CD8-positive, alpha-beta memory T cell (primary cell): ENCODE results near the gene SF3B3. TPM values are rescaled to one million over a fixed set of nuclear protein-coding genes. Genes with fewer than 3 reads are reported as not detected.

ENCODE experiments used
- CTCF ChIA-PET: fragments of 350-600 bp; sonication (Branson Sonifier 250); formaldehyde crosslinking; loops from one replicate; lab custom pipeline; 2021; ENCODE audit warnings: antibody characterized with exemption; lab: Charles Lee
- POLR2A ChIA-PET: fragments of 350-600 bp; sonication (Branson Sonifier 250); formaldehyde crosslinking; loops from one replicate; lab custom pipeline; 2021; ENCODE audit warnings: antibody characterized with exemption; lab: Charles Lee
- DNase-seq, 5 donors: peaks; one replicate each; pipeline versions ENCODE4 v3.0.0 to v3.0.0-alpha.2; 2020 to 2022; ENCODE audit warnings: mixed read lengths in 1 of 5
- H3K27ac ChIP-seq: one replicate; pipeline ENCODE4 v1.7.0; 2013; ENCODE audit warnings: low read depth, mild to moderate bottlenecking, low read length, moderate library complexity
- H3K27me3 ChIP-seq: 2 replicates; pipeline ENCODE4 v1.7.0; 2013; ENCODE audit warnings: low read length, mild to moderate bottlenecking; ENCODE audit not compliant: insufficient read depth, poor library complexity, severe bottlenecking
- H3K36me3 ChIP-seq: 2 replicates; pipeline ENCODE4 v1.7.0; 2013; ENCODE audit warnings: mild to moderate bottlenecking, low read length, moderate library complexity; ENCODE audit not compliant: insufficient read depth
- H3K4me1 ChIP-seq: 2 replicates; pipeline ENCODE4 v1.7.0; 2013; ENCODE audit warnings: mild to moderate bottlenecking, low read length, moderate library complexity; ENCODE audit not compliant: insufficient read depth
- H3K4me3 ChIP-seq: 2 replicates; pipeline ENCODE4 v1.7.0; 2013; ENCODE audit warnings: mild to moderate bottlenecking, low read length
- H3K9me3 ChIP-seq: 2 replicates; pipeline ENCODE4 v1.7.0; 2013; ENCODE audit warnings: mild to moderate bottlenecking, low read length
- H3K27ac Mint-ChIP-seq, 8 donors: one replicate each; pipeline ENCODE4 v1.8.0; 2020 to 2021; ENCODE audit warnings: mixed read lengths in 8 of 8, mild to moderate bottlenecking in 6 of 8, inconsistent platforms in 3 of 8, moderate library complexity in 3 of 8
- H3K27me3 Mint-ChIP-seq, 2 donors: one replicate each; pipeline ENCODE4 v1.8.0; 2020 to 2021; ENCODE audit warnings: mixed read lengths in 2 of 2, mild to moderate bottlenecking in 1 of 2, moderate library complexity in 1 of 2
- H3K36me3 Mint-ChIP-seq, 3 donors: one replicate each; pipeline ENCODE4 v1.8.0; 2020 to 2021; ENCODE audit warnings: mixed read lengths in 3 of 3, inconsistent platforms in 1 of 3, mild to moderate bottlenecking in 1 of 3
- H3K4me1 Mint-ChIP-seq, 3 donors: one replicate each; pipeline ENCODE4 v1.8.0; 2020 to 2021; ENCODE audit warnings: mixed read lengths in 3 of 3, inconsistent platforms in 1 of 3, mild to moderate bottlenecking in 1 of 3
- H3K4me3 Mint-ChIP-seq, 7 donors: one replicate each; pipeline ENCODE4 v1.8.0; 2020 to 2021; ENCODE audit warnings: mixed read lengths in 7 of 7, mild to moderate bottlenecking in 6 of 7, moderate library complexity in 4 of 7, inconsistent platforms in 2 of 7
- H3K9me3 Mint-ChIP-seq, 5 donors: one replicate each; pipeline ENCODE4 v1.8.0; 2020 to 2022; ENCODE audit warnings: mixed read lengths in 5 of 5, mild to moderate bottlenecking in 3 of 5, moderate library complexity in 2 of 5, inconsistent platforms in 1 of 5
- polyA plus RNA-seq: library from polyadenylated mRNA; unstranded; fragments of 300-500 nt; fragmentation: Illumina TruSeq; gene quantifications from one replicate; pipeline ENCODE4 v1.2.3, GENCODE V29; 2021
- total RNA-seq, 2 experiments: library from RNA; stranded (reverse); gene quantifications; one replicate each; pipeline ENCODE4 v1.2.3, GENCODE V29; 2021

The SF3B3 gene
- total and polyA plus RNA-seq, 3 experiments from 2014 or later, result 134 to 642 (median 605) TPM

GRCh38 chr16:70597135-70597835 is 73.7 kb downstream of the SF3B3 start:
- CTCF ChIA-PET, result no interaction called here
- H3K27me3 Mint-ChIP-seq, result peaks cover 2 to 4% of the 10 kb centered on the region in 2 donors
- H3K4me1 ChIP-seq, result no peaks in the 10 kb centered on the region
- H3K27ac ChIP-seq, result no peak overlapping the region
- H3K4me1 Mint-ChIP-seq, result no peaks in the 10 kb centered on the region
- POLR2A ChIA-PET, result interaction anchor here (0.6 kb wide), 1 partner anchor 1994 kb away, joined by 4 read pairs; no protein-coding TSS in a partner anchor
- H3K4me3 ChIP-seq, result no peak overlapping the region
- DNase-seq, result no peak
- no peak overlapping the region for H3K4me3 Mint-ChIP-seq
- no peaks in the 10 kb centered on the region for H3K36me3 Mint-ChIP-seq
- no peaks in the 10 kb centered on the region for H3K27me3 ChIP-seq
- H3K36me3 ChIP-seq, result no peaks in the 10 kb centered on the region
- H3K9me3 ChIP-seq, result no peaks in the 10 kb centered on the region
- peak overlapping the region in 1 of 8 donors; percentile 27 for H3K27ac Mint-ChIP-seq
- no peaks in the 10 kb centered on the region for H3K9me3 Mint-ChIP-seq

- Histone ChIP-seq H3K4me1 (no peaks in the 10 kb centered on the region), H3K27ac (no peak overlapping the region), H3K27me3 (no peaks in the 10 kb centered on the region), H3K4me3 (no peak overlapping the region), H3K9me3 (no peaks in the 10 kb centered on the region), H3K36me3 (no peaks in the 10 kb centered on the region)
- ChIA-PET POLR2A (no interaction called here), CTCF (no interaction called here)
- Mint-ChIP-seq H3K27me3 (peaks cover 2 to 4% of the 10 kb centered on the region in 2 donors), H3K4me3 (no peak overlapping the region), H3K36me3 (no peaks in the 10 kb centered on the region), H3K4me1 (no peaks in the 10 kb centered on the region), H3K27ac (no peak overlapping the region), H3K9me3 (no peaks in the 10 kb centered on the region)
- DNase-seq, result no peak
Measured at GRCh38 chr16:70598937-70599503, 75.4 kb downstream of the SF3B3 start.

- Mint-ChIP-seq H3K27me3 (peaks cover 2 to 4% of the 10 kb centered on the region in 2 donors), H3K36me3 (no peaks in the 10 kb centered on the region), H3K27ac (no peak overlapping the region), H3K9me3 (no peaks in the 10 kb centered on the region), H3K4me1 (no peaks in the 10 kb centered on the region), H3K4me3 (no peak overlapping the region)
- Histone ChIP-seq H3K4me1 (no peaks in the 10 kb centered on the region), H3K27ac (no peak overlapping the region), H3K4me3 (no peak overlapping the region), H3K36me3 (no peaks in the 10 kb centered on the region), H3K9me3 (no peaks in the 10 kb centered on the region), H3K27me3 (no peaks in the 10 kb centered on the region)
- no peak for DNase-seq
- CTCF ChIA-PET, result no interaction called here
- POLR2A ChIA-PET, result no interaction called here
Measured at GRCh38 chr16:70600730-70601129, 77.1 kb downstream of the SF3B3 start.

DNA sequence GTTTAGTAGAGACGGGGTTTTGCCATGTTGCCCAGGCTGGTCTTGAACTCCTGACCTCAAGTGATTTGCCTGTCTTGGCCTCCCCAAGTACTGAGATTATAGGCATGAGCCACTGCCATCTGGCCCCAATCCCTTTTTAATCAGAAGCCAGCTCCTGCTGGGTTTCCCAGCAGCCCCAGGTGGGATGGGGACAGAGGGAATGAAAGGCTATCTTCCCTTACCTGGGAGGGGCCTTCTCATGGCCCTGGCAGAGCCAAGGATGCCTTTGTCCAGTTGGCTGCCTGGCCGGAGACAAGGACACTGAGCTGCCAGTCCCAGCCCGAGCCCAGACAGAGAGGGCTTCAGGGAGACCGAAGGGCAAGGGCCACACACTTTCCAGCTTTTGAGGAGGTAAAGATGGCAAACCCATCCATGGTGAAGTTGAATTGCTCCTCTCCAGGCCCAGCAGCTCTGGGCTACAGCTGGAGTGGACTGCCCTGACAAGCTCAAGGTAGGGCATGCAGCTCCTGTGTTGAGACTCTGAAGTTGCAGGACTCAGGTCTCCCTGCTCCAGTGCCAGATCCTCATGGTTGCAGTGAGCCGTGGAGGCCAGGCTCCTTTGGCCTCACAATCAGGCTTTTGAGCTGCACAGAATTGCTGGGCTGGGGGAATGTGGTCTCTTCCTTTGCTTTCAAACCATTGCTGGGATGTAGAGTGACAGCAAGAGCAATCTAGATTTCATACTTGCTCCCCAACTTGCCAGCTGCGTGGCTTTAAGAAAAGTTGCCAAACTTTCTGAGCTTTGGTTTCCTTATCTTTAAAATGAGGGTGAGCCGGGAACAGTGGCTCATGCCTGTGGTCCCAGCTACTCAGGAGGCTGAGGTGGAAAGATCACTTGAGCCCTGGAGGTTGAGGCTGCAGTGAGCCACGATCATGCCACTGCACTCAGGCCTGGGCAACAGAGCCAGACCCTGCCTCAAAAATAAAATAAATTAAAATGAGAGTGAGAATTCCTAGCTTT is 78.3 kb downstream of the SF3B3 start:
- no peak overlapping the region for H3K4me3 ChIP-seq
- ChIA-PET POLR2A (interaction anchor here (0.6 kb wide), 1 partner anchor 50 kb away, joined by 3 read pairs; no protein-coding TSS in a partner anchor), CTCF (no interaction called here)
- H3K36me3 Mint-ChIP-seq, result no peaks in the 10 kb centered on the region
- H3K9me3 Mint-ChIP-seq, result no peaks in the 10 kb centered on the region
- H3K4me3 Mint-ChIP-seq, result no peak overlapping the region
- no peaks in the 10 kb centered on the region for H3K9me3 ChIP-seq
- peaks cover 2 to 4% of the 10 kb centered on the region in 2 donors for H3K27me3 Mint-ChIP-seq
- no peaks in the 10 kb centered on the region for H3K36me3 ChIP-seq
- H3K27me3 ChIP-seq, result no peaks in the 10 kb centered on the region
- no peaks in the 10 kb centered on the region for H3K4me1 ChIP-seq
- no peaks in the 10 kb centered on the region for H3K4me1 Mint-ChIP-seq
- H3K27ac Mint-ChIP-seq, result no peak overlapping the region
- H3K27ac ChIP-seq, result no peak overlapping the region
- no peak for DNase-seq

- no peaks in the 10 kb centered on the region for H3K36me3 ChIP-seq
- no peaks in the 10 kb centered on the region for H3K9me3 Mint-ChIP-seq
- no peaks in the 10 kb centered on the region for H3K27me3 ChIP-seq
- no peak overlapping the region for H3K27ac ChIP-seq
- no peak overlapping the region for H3K4me3 ChIP-seq
- H3K27me3 Mint-ChIP-seq, result peaks cover 2 to 4% of the 10 kb centered on the region in 2 donors
- POLR2A ChIA-PET, result interaction anchor here (0.7 kb wide), 1 partner anchor 224 kb away, joined by 4 read pairs; no protein-coding TSS in a partner anchor
- no peak overlapping the region for H3K4me3 Mint-ChIP-seq
- no peaks in the 10 kb centered on the region for H3K36me3 Mint-ChIP-seq
- CTCF ChIA-PET, result no interaction called here
- H3K9me3 ChIP-seq, result no peaks in the 10 kb centered on the region
- no peak for DNase-seq
- no peaks in the 10 kb centered on the region for H3K4me1 Mint-ChIP-seq
- H3K4me1 ChIP-seq, result no peaks in the 10 kb centered on the region
- no peak overlapping the region for H3K27ac Mint-ChIP-seq
Measured at GRCh38 chr16:70602831-70603230, 79.2 kb downstream of the SF3B3 start.

DNA sequence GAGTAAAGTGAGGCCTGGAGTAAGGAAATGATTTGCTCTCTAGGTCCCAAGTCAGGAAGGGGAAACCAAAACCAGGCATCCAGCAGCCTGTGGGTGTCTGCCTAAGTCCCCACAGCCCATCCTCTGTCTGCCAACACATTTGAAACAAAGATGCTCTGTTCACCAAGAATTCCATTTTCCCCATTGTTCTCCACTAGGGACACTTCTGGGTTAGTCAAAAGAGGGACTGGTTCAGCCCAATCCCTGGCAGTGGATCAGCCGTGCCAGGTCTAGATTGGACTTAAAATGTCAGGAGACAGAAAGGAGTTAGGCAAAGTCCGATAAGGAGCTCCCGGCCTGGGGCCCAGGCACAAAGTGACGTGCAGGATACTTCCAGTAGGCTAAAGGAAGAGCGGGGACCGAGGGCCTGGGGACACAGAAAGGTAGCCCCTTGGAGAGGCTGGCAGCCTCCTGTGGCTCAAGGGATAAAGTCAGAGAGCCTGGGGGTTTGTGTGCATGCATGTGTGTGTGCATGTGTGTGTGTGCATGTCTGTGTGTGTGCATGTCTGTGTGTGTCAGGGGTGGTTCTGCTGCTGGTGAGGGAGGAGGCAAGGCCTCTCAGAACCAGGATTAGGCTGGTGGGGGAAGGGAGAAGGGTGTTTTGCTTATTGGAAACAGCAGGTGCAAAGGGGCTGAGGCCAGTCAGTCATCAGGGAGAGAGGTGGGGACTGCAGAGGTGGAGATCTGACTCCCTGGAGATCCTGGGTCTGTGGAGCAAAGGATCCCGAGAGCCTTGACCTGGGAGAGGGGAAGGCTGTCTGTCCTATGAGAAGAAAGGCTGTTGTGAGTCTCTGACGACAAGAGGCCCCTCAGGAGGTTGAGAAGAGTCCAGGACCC is 81.0 kb downstream of the SF3B3 start:
- DNase-seq, result no peak
- Mint-ChIP-seq H3K9me3 (no peaks in the 10 kb centered on the region), H3K36me3 (no peaks in the 10 kb centered on the region), H3K27ac (no peak overlapping the region), H3K4me3 (no peak overlapping the region), H3K27me3 (peaks cover 2 to 4% of the 10 kb centered on the region in 2 donors), H3K4me1 (no peaks in the 10 kb centered on the region)
- CTCF ChIA-PET, result no interaction called here
- POLR2A ChIA-PET, result no interaction called here
- Histone ChIP-seq H3K27ac (no peak overlapping the region), H3K27me3 (no peaks in the 10 kb centered on the region), H3K4me1 (no peaks in the 10 kb centered on the region), H3K4me3 (no peak overlapping the region), H3K9me3 (no peaks in the 10 kb centered on the region), H3K36me3 (no peaks in the 10 kb centered on the region)

DNA sequence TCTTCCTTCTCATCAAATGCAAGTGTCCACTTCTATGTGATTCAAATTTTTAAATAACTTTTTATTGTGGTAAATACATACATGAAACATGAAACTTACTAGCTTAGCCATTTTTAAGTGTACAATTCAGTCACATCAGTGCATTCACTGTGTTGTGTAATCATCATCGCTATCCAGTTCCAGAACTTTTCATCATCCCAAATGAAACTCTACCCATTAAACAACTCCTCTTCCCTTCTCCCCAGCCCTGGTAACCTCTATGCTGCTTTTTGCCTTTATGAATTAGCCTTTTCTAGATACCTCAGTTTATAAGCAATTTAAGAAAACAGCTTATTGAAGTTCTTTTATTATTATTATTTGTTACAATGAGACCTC is 81.7 kb downstream of the SF3B3 start:
- no peak overlapping the region for H3K27ac Mint-ChIP-seq
- H3K9me3 ChIP-seq, result no peaks in the 10 kb centered on the region
- H3K4me1 ChIP-seq, result no peaks in the 10 kb centered on the region
- H3K4me3 ChIP-seq, result no peak overlapping the region
- H3K9me3 Mint-ChIP-seq, result no peaks in the 10 kb centered on the region
- no peaks in the 10 kb centered on the region for H3K4me1 Mint-ChIP-seq
- no peak for DNase-seq
- no peak overlapping the region for H3K27ac ChIP-seq
- no peak overlapping the region for H3K4me3 Mint-ChIP-seq
- ChIA-PET CTCF (no interaction called here), POLR2A (no interaction called here)
- H3K27me3 ChIP-seq, result no peaks in the 10 kb centered on the region
- H3K36me3 ChIP-seq, result no peaks in the 10 kb centered on the region
- no peaks in the 10 kb centered on the region for H3K36me3 Mint-ChIP-seq
- H3K27me3 Mint-ChIP-seq, result peaks cover 0 to under 1% of the 10 kb centered on the region in 2 donors
